Peyer's patch (tissue), 4 donors: ENCODE measurements around the gene DPM1. TPM values are rescaled to one million over a fixed set of nuclear protein-coding genes. Genes with fewer than 3 reads are reported as not detected.

Experiments used
- DNase-seq, 3 donors: peaks; one replicate each; pipeline ENCODE4 v3.0.0-alpha.2; 2017 to 2019
- H3K27ac ChIP-seq, 4 donors: fragments of 200-600 bp; sonication (generic); one replicate each; pipeline ENCODE4 v1.5.1; 2016 to 2019
- H3K27me3 ChIP-seq, 2 donors: fragments of 200-600 bp; sonication (generic); one replicate each; pipeline ENCODE4 v1.5.1; 2019
- H3K36me3 ChIP-seq, 3 donors: fragments of 200-600 bp; sonication (generic); one replicate each; pipeline ENCODE4 v1.5.1; 2016 to 2019
- H3K4me1 ChIP-seq, 4 donors: fragments of 200-600 bp; sonication (generic); one replicate each; pipeline ENCODE4 v1.5.1; 2016 to 2019
- H3K4me3 ChIP-seq, 4 donors: fragments of 200-600 bp; sonication (generic); 1 replicate in 3 of 4; 2 replicates in 1 of 4; pipeline ENCODE4 v1.5.1; 2016 to 2019; ENCODE audit warnings: mild to moderate bottlenecking in 1 of 4
- H3K9me3 ChIP-seq, 4 donors: fragments of 200-600 bp; sonication (generic); one replicate each; pipeline ENCODE4 v1.5.1; 2016 to 2019; ENCODE audit warnings: mild to moderate bottlenecking in 1 of 4
- CTCF ChIP-seq, 6 experiments: fragments of 450-650 bp in 4 of 6; fragments of 200-600 bp in 2 of 6; sonication (generic) in 1 of 6; IDR thresholded peaks; one replicate each; pipeline ENCODE4 v1.5.1; 2017 to 2019; ENCODE audit warnings: antibody characterized with exemption in 6 of 6, mild to moderate bottlenecking in 3 of 6, moderate library complexity in 1 of 6
- POLR2A ChIP-seq, 2 donors: fragments of 450-650 bp; IDR thresholded peaks; one replicate each; pipeline ENCODE4 v1.5.1; 2017; ENCODE audit warnings: antibody characterized with exemption in 2 of 2, mild to moderate bottlenecking in 2 of 2, moderate library complexity in 2 of 2
- total RNA-seq, 4 donors: library from RNA; depleted of rRNA; stranded (reverse); fragments of >200 nt; gene quantifications; one replicate each; pipeline ENCODE4 v1.1.0, GENCODE V29; 2016

The DPM1 gene
- total RNA-seq, 4 donors from 2014 or later: 19.5 to 82.5 (median 24.8) TPM

- DNase-seq: no peak
- H3K27me3 ChIP-seq: no peaks in the 10 kb centered on the region
Observed at GRCh38 chr20:50977066-50978021, 19.0 kb upstream of the DPM1 start.

DNA sequence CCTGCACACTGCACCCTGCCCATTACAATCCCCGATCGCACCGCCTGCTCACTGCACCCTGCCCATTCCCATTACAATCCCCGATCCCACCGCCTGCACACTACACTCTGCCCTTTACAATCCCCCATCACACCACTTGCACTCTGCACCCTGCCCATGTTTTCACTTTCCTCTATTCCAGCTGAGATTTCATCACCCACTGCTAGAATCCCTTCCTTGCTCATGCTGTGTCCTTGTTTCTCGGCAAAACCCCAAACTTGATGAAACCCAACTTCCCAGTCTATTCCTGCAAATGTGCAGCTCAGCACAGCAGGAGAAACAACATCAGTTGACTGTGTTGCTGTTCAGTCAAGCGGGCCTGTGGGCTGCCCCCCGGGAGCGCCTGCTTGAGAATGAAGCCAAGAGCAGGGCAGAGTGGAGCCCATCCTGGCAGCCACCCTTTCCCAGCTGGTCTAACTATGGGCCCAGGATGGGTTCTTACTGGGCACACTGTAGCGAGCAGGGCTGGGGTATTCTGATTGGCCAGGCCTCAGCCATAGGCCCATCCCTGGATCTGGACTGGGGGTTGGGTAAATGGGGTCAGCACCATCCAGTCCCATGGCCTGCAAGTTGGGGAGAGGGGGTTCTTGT lies 17.5 kb upstream of the DPM1 start:
- Histone ChIP-seq H3K27me3 (no peaks in the 10 kb centered on the region), H3K4me1 (no peaks in the 10 kb centered on the region), H3K4me3 (no peak overlapping the region), H3K27ac (no peak overlapping the region), H3K9me3 (no peaks in the 10 kb centered on the region), H3K36me3 (no peaks in the 10 kb centered on the region)
- TF ChIP-seq POLR2A (IDR thresholded peaks at IDR 0.05): no peak
- no peak for TF ChIP-seq CTCF (IDR thresholded peaks at IDR 0.05)
- no peak for DNase-seq

More at GRCh38 chr20:50977066-50978021, 19.0 kb upstream of the DPM1 start:
- no peak overlapping the region for H3K4me3 ChIP-seq
- no peaks in the 10 kb centered on the region for H3K9me3 ChIP-seq
- H3K4me1 ChIP-seq: peaks cover 0 to 11% (median 2%) of the 10 kb centered on the region in 4 donors
- no peaks in the 10 kb centered on the region for H3K36me3 ChIP-seq
- no peak overlapping the region for H3K27ac ChIP-seq
- TF ChIP-seq CTCF (IDR thresholded peaks at IDR 0.05): no peak
- TF ChIP-seq POLR2A (IDR thresholded peaks at IDR 0.05): no peak

- Histone ChIP-seq H3K4me3 (no peak overlapping the region), H3K27ac (no peak overlapping the region), H3K27me3 (no peaks in the 10 kb centered on the region), H3K9me3 (no peaks in the 10 kb centered on the region), H3K4me1 (no peaks in the 10 kb centered on the region), H3K36me3 (no peaks in the 10 kb centered on the region)
- DNase-seq: no peak
- TF ChIP-seq CTCF (IDR thresholded peaks at IDR 0.05) (no peak), POLR2A (IDR thresholded peaks at IDR 0.05) (no peak)
Observed at GRCh38 chr20:50969912-50970311, 11.6 kb upstream of the DPM1 start.

GRCh38 chr20:50969435-50969834 lies 11.1 kb upstream of the DPM1 start:
- Histone ChIP-seq H3K9me3 (no peaks in the 10 kb centered on the region), H3K27me3 (no peaks in the 10 kb centered on the region), H3K27ac (no peak overlapping the region), H3K36me3 (no peaks in the 10 kb centered on the region), H3K4me3 (no peak overlapping the region), H3K4me1 (no peaks in the 10 kb centered on the region)
- DNase-seq: no peak
- TF ChIP-seq CTCF (IDR thresholded peaks at IDR 0.05) (no peak), POLR2A (IDR thresholded peaks at IDR 0.05) (no peak)

GRCh38 chr20:50968289-50968688 lies 10.0 kb upstream of the DPM1 start:
- Histone ChIP-seq H3K9me3 (no peaks in the 10 kb centered on the region), H3K36me3 (no peaks in the 10 kb centered on the region), H3K27ac (no peak overlapping the region), H3K27me3 (no peaks in the 10 kb centered on the region), H3K4me3 (no peak overlapping the region), H3K4me1 (no peaks in the 10 kb centered on the region)
- DNase-seq: no peak
- TF ChIP-seq POLR2A (IDR thresholded peaks at IDR 0.05) (no peak), CTCF (IDR thresholded peaks at IDR 0.05) (no peak)
